ENCODE measurements around the gene LRCH1.

- TF ChIP-seq POLR2A (IDR thresholded peaks at IDR 0.05), result no peak
- no peak for TF ChIP-seq CTCF (IDR thresholded peaks at IDR 0.05)
- TF ChIP-seq POLR2AphosphoS5 (IDR thresholded peaks at IDR 0.05), result no peak
These were observed 40.4 kb downstream of the LRCH1 start for GRCh38 chr13:46593398-46593797.

All from transverse colon (tissue), 4 donors.